Umbilical cord (tissue), 2 donors: ENCODE measurements around the gene EIF2AK3. TPM values are rescaled to one million over a fixed set of nuclear protein-coding genes. Genes with fewer than 3 reads are reported as not detected.

ENCODE experiments used
- DNase-seq: peaks from one replicate; pipeline ENCODE4 v3.0.0-alpha.2; 2015; ENCODE audit warnings: low spot score
- total RNA-seq: library from RNA; depleted of rRNA; stranded (reverse); fragments of >200 nt; gene quantifications from one replicate; pipeline ENCODE4 v1.2.3, GENCODE V29; 2014; ENCODE audit warnings: low replicate concordance; ENCODE audit not compliant: insufficient read depth

Gene EIF2AK3
- total RNA-seq, 1 donor from 2014 or later, result 20.2 TPM

DNA sequence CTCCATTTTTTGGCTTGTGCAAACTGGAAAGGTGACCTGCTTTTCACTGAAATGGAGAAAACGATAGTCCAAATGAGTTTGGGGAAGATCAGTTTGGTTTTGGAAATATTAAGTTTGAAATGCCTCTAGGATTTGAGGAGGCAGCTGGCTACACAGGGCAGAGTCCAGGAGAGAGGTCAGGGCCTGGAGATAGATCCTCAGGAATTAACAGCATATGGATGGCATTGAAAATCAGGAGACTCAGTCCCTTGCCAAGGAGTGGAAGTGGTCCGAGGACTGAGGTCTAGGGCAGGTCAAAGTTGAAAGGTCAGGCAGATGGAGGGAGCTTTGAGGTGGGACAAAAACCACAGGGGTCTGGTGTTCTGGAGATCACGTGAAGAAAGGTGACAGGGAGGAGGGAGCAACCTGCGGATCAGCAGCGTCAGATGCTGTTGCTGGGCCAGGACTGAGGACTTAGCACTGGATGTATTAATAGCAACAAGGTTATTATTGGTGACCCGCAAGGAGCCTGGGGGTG lies 83.7 kb downstream of the EIF2AK3 start:
- DNase-seq, result no peak

DNA sequence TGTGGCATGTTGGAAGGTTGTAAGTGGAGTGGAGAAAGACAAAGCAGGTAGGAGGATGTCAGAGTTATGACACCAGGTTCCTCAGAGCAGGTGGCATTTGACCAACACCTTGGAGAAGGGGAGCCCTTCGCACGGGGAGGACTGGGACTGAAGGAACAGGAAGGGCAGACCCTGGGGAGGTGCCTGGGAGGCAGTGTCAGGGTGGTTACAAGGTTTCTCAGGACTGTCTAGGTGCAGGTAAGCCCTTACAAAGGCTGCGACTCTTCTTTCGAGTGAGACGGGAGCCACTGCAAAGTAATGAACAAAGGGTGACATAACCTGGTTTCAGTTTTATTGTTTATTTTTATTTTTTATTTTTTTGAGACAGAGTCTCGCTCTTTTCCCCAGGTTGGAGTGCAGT lies 84.6 kb downstream of the EIF2AK3 start:
- DNase-seq, result no peak

DNA sequence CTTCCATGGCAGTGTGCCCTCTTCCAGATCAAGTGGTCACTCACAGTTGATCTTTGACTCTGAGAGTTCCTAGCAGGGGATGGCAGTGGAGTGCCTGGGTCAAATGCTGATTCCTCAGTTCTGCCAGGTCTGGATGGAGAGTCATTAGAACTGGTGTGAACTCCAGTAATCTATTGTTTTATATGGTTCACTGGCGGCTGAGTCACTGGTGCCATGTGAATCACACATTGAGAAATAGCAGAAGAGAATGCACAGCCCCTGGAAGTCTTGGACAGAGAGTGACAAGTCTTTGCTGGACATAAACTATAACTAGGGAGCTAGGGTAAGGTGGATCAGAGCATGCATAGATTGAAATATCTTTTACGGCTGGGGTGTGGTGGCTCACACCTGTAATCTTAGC lies 86.9 kb downstream of the EIF2AK3 start:
- DNase-seq, result no peak

DNA sequence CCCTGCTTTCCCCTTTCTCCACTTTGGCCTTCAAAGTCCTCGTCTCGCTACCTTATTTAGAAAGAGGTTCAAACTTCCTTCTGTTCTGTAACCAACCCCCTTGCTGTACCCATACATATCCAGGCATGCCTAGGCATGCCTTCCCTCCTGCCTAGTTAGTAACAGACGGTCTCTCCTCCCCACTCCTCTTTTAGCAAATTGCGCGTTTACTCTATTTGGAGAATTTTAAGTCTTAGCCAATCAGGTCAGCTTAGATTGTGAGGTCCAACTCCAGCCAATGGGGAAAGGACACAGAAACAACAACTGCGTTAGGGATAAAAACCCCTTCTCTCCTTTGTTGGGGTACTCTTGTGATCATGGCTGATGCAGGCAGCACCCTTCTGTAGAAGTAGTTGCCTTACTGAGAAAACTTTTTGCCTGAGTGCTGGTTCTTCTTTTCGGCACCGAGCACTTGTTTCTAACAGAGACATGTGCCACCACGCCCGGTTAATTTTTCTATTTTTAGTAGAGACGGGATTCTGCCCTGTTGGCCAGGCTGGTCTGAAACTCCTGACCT lies 88.8 kb downstream of the EIF2AK3 start:
- no peak for DNase-seq

DNA sequence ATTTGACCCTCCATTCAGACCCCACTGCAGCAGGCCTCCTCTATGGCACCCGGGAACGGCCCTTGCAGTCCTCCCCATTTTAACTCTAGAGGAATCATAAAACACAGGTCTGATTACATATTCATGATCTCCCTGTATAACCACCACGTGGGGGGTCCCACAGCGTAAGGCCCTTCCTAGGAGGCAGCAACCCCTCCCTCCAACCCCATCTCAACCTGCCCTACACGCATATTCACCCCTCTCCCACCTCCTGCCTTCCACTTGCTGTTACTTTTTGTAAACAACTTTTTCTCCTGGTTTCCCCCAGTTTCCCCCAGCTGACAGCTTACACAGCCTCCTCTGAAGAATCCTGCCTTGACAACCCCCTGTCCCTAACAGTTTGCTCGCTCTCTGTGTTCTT lies 89.6 kb downstream of the EIF2AK3 start:
- no peak for DNase-seq

DNA sequence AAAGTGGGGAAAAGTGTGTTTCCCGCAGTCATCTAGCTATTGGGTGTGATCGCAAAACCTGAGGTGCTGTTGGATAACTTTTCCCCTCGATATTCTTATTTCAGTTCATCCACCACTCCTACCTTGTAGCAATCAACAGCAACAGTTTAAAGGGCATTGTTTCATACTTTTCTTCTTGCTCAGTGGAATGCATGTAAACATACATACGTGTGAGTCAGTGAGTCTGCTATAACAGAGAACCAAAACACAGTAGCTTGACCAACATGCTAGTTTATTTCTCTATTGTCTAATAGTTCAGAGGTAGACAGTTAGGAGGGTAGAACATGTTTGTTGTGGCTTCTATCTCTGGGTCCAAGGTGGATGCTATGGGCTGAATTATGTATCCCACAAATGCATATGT lies 97.2 kb downstream of the EIF2AK3 start:
- no peak for DNase-seq

DNA sequence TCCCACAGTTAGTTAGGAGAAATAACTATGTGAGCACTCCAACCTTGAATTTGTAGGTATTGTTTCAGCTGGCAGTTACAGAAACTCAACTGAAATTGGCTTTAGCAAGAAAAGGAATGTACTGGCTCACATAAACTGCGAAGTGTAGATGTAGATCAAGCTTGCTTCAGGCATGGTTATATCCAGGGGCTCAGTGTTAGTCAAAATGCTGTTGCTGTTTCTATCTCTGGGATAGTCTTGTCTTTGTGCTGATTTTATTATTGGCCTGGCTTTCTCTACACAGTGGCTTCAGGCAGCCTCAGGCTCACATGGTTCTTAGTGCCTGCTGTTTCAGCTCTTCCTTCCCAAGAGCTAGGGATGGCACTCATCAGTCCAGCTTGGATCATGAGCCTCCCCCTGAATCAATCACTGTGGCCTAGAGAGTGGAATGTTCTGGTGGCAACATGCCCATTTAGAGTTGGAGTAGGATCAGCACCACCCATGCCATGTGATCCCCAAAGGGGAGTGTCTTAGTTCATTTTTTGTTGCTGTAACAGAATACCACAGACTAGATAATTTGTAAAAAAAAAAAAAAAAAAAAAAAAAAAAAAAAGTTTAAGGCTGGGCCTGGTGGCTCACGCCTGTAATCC lies 105.7 kb downstream of the EIF2AK3 start:
- no peak for DNase-seq

DNA sequence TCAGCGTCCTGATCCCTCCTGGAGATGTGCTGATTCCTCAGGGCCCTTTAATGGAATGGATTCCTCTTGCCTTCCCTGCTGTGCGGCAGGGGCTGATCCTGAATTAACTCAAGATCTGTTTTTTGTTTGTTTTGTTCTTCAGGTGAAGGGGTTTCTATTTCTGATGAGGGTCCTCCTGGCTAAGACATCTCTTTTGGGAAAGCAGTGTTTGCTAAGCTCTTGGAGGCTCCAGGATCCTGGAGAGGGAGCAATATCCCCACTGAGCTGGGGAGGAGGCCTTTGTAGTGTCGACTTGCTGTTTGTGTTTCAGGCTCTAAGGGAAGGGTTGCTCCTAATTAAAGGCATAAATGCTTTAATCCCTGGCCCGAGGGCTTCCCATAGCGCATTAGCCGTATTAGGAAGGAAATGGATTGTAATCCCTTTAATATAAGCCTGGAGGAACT lies 109.5 kb downstream of the EIF2AK3 start:
- no peak for DNase-seq

Other genes starting within 250 kb of the EIF2AK3 start
- gene FOXI3, start 174.8 kb downstream of the EIF2AK3 start, total RNA-seq, result 1.7 TPM
- 6.3 TPM for gene RPIA, start 64.2 kb upstream of the EIF2AK3 start, total RNA-seq